Stimulated activated naive B cell treated with anti-CD40 and anti-IgM and Interleukin-4, amounts not matched to agents 10 μg/mL and 1 μg/mL and 100 μg/mL, for 72 hours (primary cell): ENCODE data around the gene DAZAP1.

Source experiments
- ATAC-seq, 2 donors: fragments of 150-1000 bp; cut with Tn5 transposase; replicated peaks; 2 replicates each; pipeline ENCODE4 v1.10.0; 2021; ENCODE audit warnings: moderate library complexity in 1 of 2
- DNase-seq: peaks from one replicate; pipeline ENCODE4 v3.0.0; 2021
- H3K27ac Mint-ChIP-seq: one replicate; pipeline ENCODE4 v1.8.0; 2022; ENCODE audit warnings: mild to moderate bottlenecking, mixed read lengths
- H3K27me3 Mint-ChIP-seq, 2 donors: one replicate each; pipeline ENCODE4 v1.8.0; 2022; ENCODE audit warnings: mixed read lengths in 2 of 2
- H3K36me3 Mint-ChIP-seq, 2 donors: one replicate each; pipeline ENCODE4 v1.8.0; 2022; ENCODE audit warnings: mixed read lengths in 2 of 2, mild to moderate bottlenecking in 1 of 2
- H3K4me1 Mint-ChIP-seq, 2 donors: one replicate each; pipeline ENCODE4 v1.8.0; 2022; ENCODE audit warnings: mixed read lengths in 2 of 2, mild to moderate bottlenecking in 1 of 2
- H3K4me3 Mint-ChIP-seq, 2 donors: one replicate each; pipeline ENCODE4 v1.8.0; 2022; ENCODE audit warnings: mild to moderate bottlenecking in 2 of 2, mixed read lengths in 2 of 2, moderate library complexity in 1 of 2
- H3K9me3 Mint-ChIP-seq, 2 donors: one replicate each; pipeline ENCODE4 v1.8.0; 2022; ENCODE audit warnings: mixed read lengths in 2 of 2, mild to moderate bottlenecking in 1 of 2

The DAZAP1 gene

DNA sequence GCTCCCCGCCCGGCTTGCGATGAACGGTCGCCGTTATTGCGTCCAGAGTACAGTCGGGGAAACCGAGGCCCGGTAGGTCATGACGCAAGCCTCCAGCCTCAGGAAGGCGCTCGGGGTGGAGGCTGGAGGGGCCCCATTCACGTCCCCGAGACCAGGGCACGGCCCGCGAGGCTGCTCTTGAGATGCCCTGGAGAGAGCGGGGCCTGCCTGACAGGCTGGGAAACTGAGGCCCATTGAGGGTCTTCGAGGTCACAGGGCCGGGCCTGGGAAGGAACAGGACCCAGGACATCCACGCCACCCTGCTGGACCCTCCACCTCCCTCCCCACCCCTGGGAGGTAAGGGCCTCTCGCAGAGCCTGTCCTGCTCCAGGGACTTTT, 23.3 kb upstream of the DAZAP1 start:
- H3K36me3 Mint-ChIP-seq, result peaks cover 14 to 27% of the 10 kb centered on the region in 2 donors
- peak; percentile 2 to 10 for ATAC-seq

DNA sequence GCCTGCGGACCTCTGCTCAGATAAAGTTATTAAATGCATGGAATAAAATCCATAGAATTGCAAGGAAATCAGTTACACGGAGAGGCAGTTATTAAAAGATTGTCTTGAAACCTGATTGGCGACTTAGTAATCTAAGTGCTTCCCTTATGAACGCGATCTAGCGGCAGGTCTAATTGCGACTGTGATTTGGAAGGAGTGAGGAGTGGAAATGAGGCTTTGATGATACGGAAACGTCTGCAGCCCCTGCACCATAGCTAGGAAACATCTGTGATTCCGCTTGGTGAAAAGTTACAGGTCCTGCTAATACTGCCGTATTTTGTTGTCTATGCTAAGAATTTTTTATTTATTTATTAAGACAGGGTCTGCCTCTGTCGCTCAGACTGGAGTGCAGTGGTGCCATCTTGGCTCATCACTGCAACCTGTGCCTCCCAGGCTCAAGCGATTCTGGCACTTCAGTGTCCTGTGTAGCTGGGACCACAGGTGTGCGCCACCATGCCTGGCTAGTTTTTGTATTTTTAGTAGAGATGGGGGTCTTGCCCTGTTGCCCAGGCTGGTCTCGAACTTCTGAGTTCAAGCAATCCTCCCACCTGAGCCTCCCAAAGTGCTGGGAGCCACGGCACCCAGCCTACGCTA, 22.8 kb upstream of the DAZAP1 start:
- Mint-ChIP-seq H3K27ac (peak overlapping the region; percentile 100), H3K9me3 (peaks cover 2 to 3% of the 10 kb centered on the region in 2 donors), H3K36me3 (peaks cover 19 to 33% of the 10 kb centered on the region in 2 donors), H3K4me3 (peak overlapping the region; percentile 95 to 96), H3K4me1 (peaks cover 19 to 46% of the 10 kb centered on the region in 2 donors), H3K27me3 (peaks cover 6 to 8% of the 10 kb centered on the region in 2 donors)
- ATAC-seq (no peak), DNase-seq (no peak)

More for the DNA sequence above, 23.3 kb upstream of the DAZAP1 start:
- Mint-ChIP-seq H3K4me3 (peak overlapping the region; percentile 95 to 96), H3K4me1 (peaks cover 19 to 41% of the 10 kb centered on the region in 2 donors), H3K27me3 (peaks cover 6 to 8% of the 10 kb centered on the region in 2 donors), H3K9me3 (peaks cover 2 to 3% of the 10 kb centered on the region in 2 donors), H3K27ac (peak overlapping the region; percentile 100)
- DNase-seq, result no peak

DNA sequence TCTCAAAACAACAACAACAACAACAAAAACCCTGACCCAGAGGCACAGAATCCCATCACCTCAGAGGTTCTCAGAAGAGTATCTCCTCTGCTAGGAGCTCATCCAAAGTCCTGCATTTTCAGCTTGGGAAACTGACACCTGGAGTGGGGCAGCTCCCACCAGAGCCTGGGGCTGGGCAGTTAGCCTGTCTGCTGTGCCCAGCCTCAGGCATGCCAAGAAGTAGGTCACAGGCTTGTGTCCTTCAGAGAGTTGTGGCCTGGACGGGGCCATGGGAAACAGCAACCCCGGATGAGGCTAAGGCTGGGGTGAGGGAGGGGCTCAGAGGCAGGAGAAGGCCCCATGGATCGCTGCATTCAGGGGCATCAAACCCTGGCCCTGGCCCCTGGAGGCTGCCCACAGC, 21.6 kb upstream of the DAZAP1 start:
- Mint-ChIP-seq H3K27ac (no peak overlapping the region), H3K27me3 (peaks cover 6 to 8% of the 10 kb centered on the region in 2 donors), H3K4me3 (no peak overlapping the region), H3K9me3 (peaks cover 2 to 3% of the 10 kb centered on the region in 2 donors), H3K36me3 (peaks cover 27 to 45% of the 10 kb centered on the region in 2 donors), H3K4me1 (peaks cover 16 to 47% of the 10 kb centered on the region in 2 donors)
- ATAC-seq (no peak), DNase-seq (no peak)

DNA sequence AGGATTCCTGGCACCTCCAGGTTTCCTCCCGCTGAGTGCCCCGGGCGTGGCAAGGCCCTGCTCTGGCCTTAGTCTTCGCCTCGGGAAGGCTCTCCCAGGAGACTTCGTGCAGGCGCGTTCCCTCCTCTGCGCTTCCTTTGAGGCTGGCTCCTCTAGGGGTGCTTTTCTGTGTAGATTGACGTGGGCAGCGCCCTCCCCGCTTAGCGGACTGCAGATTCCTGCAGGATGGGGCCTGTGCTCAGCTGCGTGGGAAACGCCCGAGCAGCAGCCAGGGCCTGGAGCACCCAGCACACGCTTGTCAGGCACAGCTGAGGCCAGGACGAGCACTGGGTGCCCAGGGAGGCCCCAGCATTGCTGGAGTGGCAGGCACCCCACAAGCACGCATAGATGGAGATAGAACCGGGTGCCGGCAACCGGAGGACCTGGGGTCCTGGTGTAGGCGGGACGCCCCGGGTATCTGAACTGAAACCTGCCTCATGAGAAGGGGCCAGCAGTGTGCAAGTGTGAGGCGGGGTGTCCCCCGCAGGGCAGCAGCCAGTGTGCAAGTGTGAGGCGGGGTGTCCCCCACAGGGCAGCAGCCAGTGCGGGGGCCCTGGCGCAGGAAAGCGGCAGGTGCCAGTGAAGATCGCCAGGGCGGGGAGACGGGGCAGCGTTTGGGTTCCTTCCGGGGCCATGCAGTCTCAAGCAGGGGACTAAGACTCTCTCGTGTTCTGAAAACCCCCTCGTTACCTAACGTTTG, 20.3 kb upstream of the DAZAP1 start:
- DNase-seq (no peak), ATAC-seq (no peak)
- H3K27me3 Mint-ChIP-seq, result peaks cover 6 to 8% of the 10 kb centered on the region in 2 donors
- peaks cover 16 to 47% of the 10 kb centered on the region in 2 donors for H3K4me1 Mint-ChIP-seq
- H3K9me3 Mint-ChIP-seq, result peaks cover 2 to 3% of the 10 kb centered on the region in 2 donors
- no peak overlapping the region for H3K4me3 Mint-ChIP-seq
- H3K36me3 Mint-ChIP-seq, result peaks cover 32 to 51% of the 10 kb centered on the region in 2 donors
- H3K27ac Mint-ChIP-seq, result no peak overlapping the region

DNA sequence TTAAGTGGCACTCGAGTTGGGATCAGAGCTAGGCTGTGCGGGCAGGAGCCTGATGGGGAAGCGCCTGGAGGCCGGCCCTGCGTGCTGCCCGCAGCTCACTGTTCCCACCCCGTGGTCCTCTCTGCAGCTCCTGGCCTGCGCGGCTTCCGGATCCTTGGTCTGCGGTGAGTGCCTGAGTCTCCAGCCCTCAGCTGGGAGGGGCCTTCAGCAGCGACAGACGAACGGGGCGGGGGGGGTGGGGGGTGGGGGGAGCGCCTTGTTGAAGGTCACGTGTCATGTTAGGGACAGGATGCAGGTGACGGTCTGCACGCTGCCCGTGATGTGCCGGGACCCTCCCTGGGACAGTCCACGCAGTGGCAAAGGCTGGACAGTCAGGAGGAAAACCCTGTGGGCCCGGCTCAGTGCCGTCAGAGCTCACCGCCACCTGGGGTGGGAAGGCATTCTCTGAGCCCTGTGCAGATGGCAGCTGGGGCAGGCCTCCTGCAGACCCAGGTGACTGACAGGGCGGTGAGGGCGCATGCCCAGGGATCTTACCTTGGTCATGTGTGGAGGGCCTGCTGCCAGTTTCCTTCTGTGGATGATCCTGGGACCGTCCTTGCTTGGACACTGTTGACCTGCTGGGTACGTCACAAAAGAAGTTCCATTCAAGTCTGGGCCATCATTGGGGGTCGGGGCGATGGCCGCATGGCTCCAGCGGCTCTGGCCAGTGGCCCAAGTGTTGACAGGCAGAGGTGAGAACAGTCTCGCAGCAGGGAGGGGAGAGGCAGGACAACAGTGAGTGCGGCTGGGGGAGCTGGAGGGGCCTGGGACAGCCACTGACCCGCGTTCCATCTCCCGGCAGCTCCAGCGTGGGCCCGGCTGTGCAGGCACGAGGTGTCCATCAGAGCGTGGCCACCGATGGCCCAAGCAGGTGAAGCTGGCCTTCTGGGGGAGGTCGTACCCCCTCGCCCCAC, 19.4 kb upstream of the DAZAP1 start:
- Mint-ChIP-seq H3K4me1 (peaks cover 15 to 44% of the 10 kb centered on the region in 2 donors), H3K4me3 (no peak overlapping the region), H3K27ac (no peak overlapping the region), H3K27me3 (peaks cover 6 to 7% of the 10 kb centered on the region in 2 donors), H3K36me3 (peaks cover 36 to 52% of the 10 kb centered on the region in 2 donors), H3K9me3 (peaks cover 2 to 3% of the 10 kb centered on the region in 2 donors)
- ATAC-seq (no peak), DNase-seq (no peak)

DNA sequence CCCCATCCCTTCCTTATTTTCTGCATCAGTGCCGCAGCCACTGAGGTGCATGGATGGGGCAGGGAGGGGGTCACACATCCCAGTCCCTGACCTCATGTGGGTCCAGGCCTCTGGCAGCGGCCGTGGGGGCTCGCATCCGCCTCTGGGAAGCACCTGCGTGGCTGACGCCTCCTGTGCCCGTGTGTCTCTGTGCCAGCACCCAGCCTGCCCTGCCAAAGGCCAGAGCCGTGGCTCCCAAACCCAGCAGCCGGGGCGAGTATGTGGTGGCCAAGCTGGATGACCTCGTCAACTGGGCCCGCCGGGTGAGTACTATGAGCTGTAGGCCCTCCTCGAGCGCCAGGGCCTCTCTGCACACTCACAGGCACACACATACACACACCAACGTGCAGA, 18.8 kb upstream of the DAZAP1 start:
- Mint-ChIP-seq H3K27ac (no peak overlapping the region), H3K36me3 (peaks cover 33 to 49% of the 10 kb centered on the region in 2 donors), H3K9me3 (no peaks in the 10 kb centered on the region)

DNA sequence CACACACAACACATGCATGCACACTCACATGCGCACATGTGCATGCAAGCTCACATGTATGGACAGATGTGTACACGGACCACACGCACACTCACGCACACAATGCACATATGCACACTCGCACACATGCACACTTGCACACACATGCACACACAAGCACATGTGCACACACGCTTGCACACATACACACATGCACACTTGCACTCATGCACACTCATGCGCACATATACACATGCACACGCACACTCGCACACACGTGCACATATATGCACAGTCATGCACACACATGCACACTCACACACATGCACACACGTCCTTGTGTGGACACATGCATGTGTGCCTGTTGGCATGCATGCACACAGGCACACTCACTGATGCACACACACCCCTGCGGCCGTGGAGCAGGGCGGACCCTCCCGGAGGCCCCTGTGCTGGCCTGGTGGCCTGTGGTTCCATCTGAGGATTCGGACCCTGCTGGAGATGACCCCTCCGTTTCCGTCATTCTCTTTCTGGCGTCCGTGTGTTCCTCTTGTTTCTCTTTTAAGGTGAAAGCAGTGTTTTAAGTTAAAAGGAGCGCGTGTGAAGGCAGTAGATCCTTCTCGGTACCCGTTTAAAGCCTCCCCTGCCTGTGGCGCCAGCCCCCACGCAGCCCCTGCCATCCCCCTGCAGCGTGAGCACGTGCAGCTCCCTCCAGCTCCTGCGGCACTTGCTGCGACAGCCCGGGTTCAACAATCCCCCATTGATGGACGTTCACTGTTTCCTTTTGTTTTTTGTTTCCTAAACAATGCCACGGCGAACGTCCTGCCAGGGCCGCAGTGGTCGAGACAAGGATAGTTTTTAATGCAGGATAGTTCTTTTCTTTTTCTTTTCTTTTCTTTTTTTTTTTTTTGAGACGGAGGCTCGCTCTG, 18.1 kb upstream of the DAZAP1 start:
- H3K27me3 Mint-ChIP-seq, result no peaks in the 10 kb centered on the region
- no peak overlapping the region for H3K27ac Mint-ChIP-seq
- H3K4me1 Mint-ChIP-seq, result peaks cover 7 to 34% of the 10 kb centered on the region in 2 donors
- H3K4me3 Mint-ChIP-seq, result no peak overlapping the region
- no peak for DNase-seq
- H3K9me3 Mint-ChIP-seq, result no peaks in the 10 kb centered on the region
- peaks cover 31 to 53% of the 10 kb centered on the region in 2 donors for H3K36me3 Mint-ChIP-seq
- no peak for ATAC-seq

More for the DNA sequence above, 18.8 kb upstream of the DAZAP1 start:
- H3K4me1 Mint-ChIP-seq, result peaks cover 8 to 37% of the 10 kb centered on the region in 2 donors
- no peak for ATAC-seq
- H3K4me3 Mint-ChIP-seq, result no peak overlapping the region
- no peak for DNase-seq
- peaks cover under 1% of the 10 kb centered on the region in 2 donors for H3K27me3 Mint-ChIP-seq

DNA sequence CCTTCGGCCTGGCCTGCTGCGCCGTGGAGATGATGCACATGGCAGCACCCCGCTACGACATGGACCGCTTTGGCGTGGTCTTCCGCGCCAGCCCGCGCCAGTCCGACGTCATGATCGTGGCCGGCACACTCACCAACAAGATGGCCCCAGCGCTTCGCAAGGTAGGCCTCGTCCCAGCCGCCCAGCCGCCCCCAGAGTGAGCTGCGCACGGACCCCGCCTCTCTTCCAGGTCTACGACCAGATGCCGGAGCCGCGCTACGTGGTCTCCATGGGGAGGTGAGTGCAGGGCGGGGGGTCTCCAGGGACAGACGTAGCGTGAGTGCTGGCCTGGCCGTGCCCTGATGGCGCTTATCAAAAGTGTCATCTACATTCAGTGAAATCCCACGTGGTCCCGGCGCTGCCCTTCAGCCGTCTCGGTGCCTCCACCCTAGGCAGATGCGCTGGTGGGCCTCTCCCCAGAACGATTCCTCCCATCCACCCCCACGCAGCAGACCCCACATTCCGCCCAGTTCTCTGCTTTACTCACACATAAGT, 16.4 kb upstream of the DAZAP1 start:
- no peak for DNase-seq
- Mint-ChIP-seq H3K4me1 (peaks cover 6 to 20% of the 10 kb centered on the region in 2 donors), H3K36me3 (peaks cover 36 to 58% of the 10 kb centered on the region in 2 donors), H3K27ac (no peak overlapping the region), H3K4me3 (no peak overlapping the region), H3K9me3 (no peaks in the 10 kb centered on the region), H3K27me3 (no peaks in the 10 kb centered on the region)
- no peak for ATAC-seq

DNA sequence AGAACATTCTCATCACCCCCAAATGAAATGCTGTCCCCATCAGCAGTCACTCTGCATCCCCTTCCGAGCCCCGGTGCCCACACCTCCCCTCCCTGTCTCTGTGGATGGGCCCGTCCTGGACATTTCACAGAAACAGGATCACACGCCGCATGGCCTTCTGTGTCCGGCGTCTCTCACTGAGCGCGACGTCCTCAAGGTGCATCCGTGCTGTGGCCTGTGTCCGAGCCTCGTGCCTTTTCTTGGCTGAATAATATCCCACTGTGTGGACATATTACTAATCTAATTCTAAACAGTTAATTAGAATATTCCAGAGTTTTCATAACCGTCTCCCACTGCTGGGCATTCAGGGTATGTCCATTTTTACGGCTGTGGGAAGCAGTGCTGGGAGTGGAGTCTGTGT, 15.0 kb upstream of the DAZAP1 start:
- Mint-ChIP-seq H3K27ac (no peak overlapping the region), H3K4me1 (peaks cover 2 to 16% of the 10 kb centered on the region in 2 donors), H3K27me3 (no peaks in the 10 kb centered on the region), H3K36me3 (peaks cover 35 to 57% of the 10 kb centered on the region in 2 donors), H3K9me3 (no peaks in the 10 kb centered on the region), H3K4me3 (no peak overlapping the region)
- ATAC-seq, result no peak
- DNase-seq, result no peak

DNA sequence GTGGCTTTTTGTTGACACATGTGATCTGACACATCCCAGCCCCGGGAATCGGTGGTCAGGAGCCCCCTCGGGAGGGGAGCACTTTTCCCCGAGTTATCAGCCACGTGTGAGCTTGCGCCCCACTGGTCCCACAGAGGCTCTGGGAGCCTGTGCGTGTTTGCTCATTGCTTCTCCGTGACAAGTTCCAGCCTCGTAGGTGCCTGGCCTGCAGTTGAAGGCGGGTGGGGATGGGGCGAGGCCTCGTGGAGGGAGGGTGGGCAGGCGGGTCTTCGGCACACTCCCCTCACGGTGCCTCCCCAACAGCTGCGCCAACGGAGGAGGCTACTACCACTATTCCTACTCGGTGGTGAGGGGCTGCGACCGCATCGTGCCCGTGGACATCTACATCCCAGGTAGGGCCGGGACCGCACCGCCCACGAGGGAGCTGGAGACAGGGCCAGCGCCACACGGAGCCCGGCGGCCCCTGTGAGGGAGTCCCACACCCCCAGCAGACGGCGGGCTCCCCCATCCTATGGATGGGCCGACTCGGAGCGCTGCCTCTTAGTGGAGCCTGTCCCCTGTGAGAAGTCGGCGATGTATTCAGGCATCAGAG, 14.4 kb upstream of the DAZAP1 start:
- Mint-ChIP-seq H3K9me3 (no peaks in the 10 kb centered on the region), H3K27ac (no peak overlapping the region), H3K27me3 (no peaks in the 10 kb centered on the region), H3K4me3 (no peak overlapping the region), H3K36me3 (peaks cover 35 to 60% of the 10 kb centered on the region in 2 donors), H3K4me1 (peaks cover 2 to 16% of the 10 kb centered on the region in 2 donors)
- no peak for DNase-seq
- ATAC-seq, result no peak

DNA sequence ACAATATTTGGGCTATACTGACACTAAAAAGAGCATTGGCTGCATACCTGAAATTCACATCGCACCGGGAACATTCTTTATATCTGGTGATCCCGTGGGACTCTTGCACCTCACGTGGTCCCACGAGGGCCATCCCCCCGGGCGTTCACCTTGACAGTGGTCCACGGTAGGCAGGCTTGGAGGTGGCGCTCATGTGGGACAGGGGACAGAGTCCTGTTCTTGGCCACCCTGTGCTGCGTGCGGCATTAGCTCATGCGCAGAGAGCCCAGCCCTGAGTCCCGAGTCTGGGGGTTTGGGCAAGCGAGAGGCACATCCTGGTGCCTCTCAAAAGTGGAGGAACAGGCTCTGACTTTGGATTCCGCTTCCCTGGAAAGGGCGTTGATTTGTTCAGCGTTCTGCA, 13.5 kb upstream of the DAZAP1 start:
- Mint-ChIP-seq H3K36me3 (peaks cover 37 to 56% of the 10 kb centered on the region in 2 donors), H3K4me3 (no peak overlapping the region), H3K27me3 (no peaks in the 10 kb centered on the region), H3K9me3 (no peaks in the 10 kb centered on the region), H3K27ac (no peak overlapping the region), H3K4me1 (peaks cover 4 to 16% of the 10 kb centered on the region in 2 donors)
- no peak for DNase-seq
- ATAC-seq, result no peak

DNA sequence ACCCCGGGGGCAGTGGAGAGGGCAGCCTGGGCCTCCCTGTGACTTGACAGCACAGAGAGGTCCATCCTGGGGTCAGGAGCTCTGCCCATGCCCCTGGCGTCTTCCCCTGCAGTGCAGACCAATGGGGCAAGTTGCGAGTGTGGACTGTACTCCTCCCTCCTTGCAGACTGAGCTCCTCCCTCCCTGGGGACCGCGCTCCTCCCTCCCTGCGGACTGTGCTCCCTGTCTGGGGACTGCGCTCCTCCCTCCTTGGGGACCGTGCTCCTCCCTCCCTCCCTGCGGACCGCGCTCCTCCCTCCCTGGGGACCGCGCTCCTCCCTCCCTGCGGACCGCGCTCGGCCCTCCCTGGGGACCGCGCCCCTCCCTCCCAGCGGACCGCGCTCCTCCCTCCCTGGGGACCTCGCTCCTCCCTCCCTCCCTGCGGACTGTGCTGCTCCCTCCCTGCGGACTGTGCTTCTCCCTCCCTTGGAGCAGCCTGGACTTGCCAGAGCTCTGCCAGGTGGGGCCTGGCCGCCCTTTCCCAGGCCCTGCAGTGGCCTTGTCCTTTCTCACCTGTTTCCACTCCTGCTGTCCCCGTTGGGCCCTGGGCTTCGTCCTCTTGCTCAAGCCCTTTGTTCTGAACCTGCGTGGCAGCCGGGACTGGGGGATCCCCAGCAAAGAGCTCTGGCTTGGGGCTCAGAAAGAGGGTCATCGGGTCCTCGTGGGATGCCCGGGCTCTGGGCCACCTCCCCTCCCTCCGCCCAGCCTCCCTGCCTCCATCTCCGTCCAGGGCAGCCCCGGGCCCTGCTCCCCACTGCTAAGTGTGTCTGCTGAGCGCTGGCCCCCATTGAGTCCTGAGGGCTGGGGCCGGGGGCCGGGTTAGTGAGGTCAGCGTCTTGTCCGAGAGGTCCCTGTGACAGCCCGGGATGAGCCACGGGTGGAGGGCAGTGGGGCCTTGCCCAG, 12.9 kb upstream of the DAZAP1 start:
- DNase-seq (no peak), ATAC-seq (peak in 1 of 2 donors; percentile 26)
- Mint-ChIP-seq H3K27ac (no peak overlapping the region), H3K9me3 (no peaks in the 10 kb centered on the region), H3K4me1 (peaks cover 4 to 10% of the 10 kb centered on the region in 2 donors), H3K4me3 (no peak overlapping the region), H3K27me3 (no peaks in the 10 kb centered on the region), H3K36me3 (peaks cover 31 to 49% of the 10 kb centered on the region in 2 donors)
